ENCODE results near the gene METAP1.

GRCh38 chr4:98997166-98997565, 1.6 kb downstream of the METAP1 start:
- no peak for TF ChIP-seq POLR2AphosphoS5 (IDR thresholded peaks at IDR 0.05; ENCODE audit: insufficient read depth in 1 of 2, low read depth in 1 of 2)
- TF ChIP-seq CTCF (IDR thresholded peaks at IDR 0.05) = no peak

All from vagina (tissue), 2 donors.